ENCODE data around the gene SMG6. TPM values are rescaled to one million over a fixed set of nuclear protein-coding genes. Genes with fewer than 3 reads are reported as not detected.

The SMG6 gene
- total and polyA plus RNA-seq, 2 of the 13 experiments (the other 11 are each of a cell fraction or from before 2014, with no cell fraction given) = 4.6 to 14.6 TPM

DNA sequence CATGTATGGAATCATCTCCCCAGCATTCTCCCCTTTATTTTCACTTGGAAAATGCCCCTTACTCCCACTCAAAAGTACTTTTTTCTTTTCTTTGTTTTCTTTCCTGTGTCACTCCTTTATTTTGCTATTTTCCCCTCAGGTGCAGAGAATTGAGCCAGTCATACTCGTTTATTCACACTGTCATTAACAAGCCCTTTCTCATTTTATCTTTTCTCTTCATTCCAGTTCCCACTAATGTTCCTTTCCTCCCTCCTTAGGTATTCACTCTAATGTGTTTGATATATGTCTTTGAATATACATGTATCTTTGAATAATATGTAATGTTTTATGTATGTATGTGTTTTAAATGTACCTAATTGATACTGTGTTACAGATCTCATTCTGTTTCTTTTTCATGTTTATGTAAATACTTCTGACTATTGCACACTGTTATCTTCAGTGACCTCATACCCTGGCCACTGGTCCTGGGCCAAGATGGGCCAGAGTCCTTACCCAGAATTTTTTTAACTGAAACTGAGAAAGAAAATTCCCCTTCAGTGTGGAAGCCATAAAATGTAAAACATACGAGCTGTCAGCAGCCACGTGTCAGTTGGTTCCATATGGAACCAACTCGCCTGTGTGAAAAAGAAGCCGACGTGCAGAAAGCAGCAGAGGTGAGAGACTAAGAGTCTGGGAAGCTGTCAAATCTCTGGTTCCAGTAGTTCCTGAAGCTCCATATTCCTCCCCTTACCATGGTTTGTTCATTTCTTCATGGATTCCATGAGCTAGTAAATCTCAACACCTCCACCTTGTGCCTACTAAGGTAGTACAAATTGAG, 6.0 kb upstream of the SMG6 start:
- no peak for DNase-seq (ENCODE audit: low spot score)
- ChIA-PET CTCF (ENCODE audit: low intra/inter-chr PET ratio, low total read pairs) (no interaction called here), POLR2A (no interaction called here)
- no TSS peak for BruUV-seq (replicated peaks)
- no peak overlapping the region for H3K9ac ChIP-seq (ENCODE audit: insufficient read depth, low read depth, low read length)
- H3K27me3 ChIP-seq (ENCODE audit: control insufficient read depth in 1 of 2, insufficient read depth in 2 of 2, low read length in 2 of 2) = no peaks in the 10 kb centered on the region
- no peak for FAIRE-seq
- no peaks in the 10 kb centered on the region for H3K9me3 ChIP-seq (ENCODE audit: low read length)
- no peak overlapping the region for H2AFZ ChIP-seq (ENCODE audit: low read length)
- H3K79me2 ChIP-seq (ENCODE audit: insufficient read depth, low read length) = no peaks in the 10 kb centered on the region
- H3K36me3 ChIP-seq (replicated peaks in 1 of 2; ENCODE audit: control insufficient read depth in 1 of 2, insufficient read depth in 2 of 2, low read length in 2 of 2) = no peaks in the 10 kb centered on the region
- intact Hi-C loops (cut with micrococcal nuclease; ENCODE audit: unreplicated experiment) = no loop called here
- no peak overlapping the region for H3K4me3 ChIP-seq (replicated peaks in 1 of 3; ENCODE audit: insufficient read depth in 1 of 3, low read depth in 2 of 3, low read length in 3 of 3)
- no peak overlapping the region for H3K4me2 ChIP-seq (ENCODE audit: low read depth, low read length)
- no peak for TF ChIP-seq ZNF160 (CRISPR knock-in tag; IDR thresholded peaks at IDR 0.05)
- no peak for TF ChIP-seq REPIN1 (CRISPR knock-in tag; IDR thresholded peaks at IDR 0.05; ENCODE audit: borderline replicate concordance, low read depth)
- TF ChIP-seq ZSCAN5A (CRISPR knock-in tag; IDR thresholded peaks at IDR 0.05; ENCODE audit: borderline replicate concordance) = no peak
- no peak for TF ChIP-seq ZNF24 (IDR thresholded peaks at IDR 0.05)
- TF ChIP-seq ZSCAN12 (CRISPR knock-in tag; IDR thresholded peaks at IDR 0.05) = no peak
- TF ChIP-seq JUNB (CRISPR knock-in tag; IDR thresholded peaks at IDR 0.05; ENCODE audit: borderline replicate concordance) = no peak
- TF ChIP-seq ELF3 (CRISPR knock-in tag; IDR thresholded peaks at IDR 0.05) = no peak
- no peak for TF ChIP-seq ZSCAN30 (CRISPR knock-in tag; IDR thresholded peaks at IDR 0.05)
- TF ChIP-seq ZNF205 (CRISPR knock-in tag; IDR thresholded peaks at IDR 0.05) = no peak
- 81% methylated on average over 6 of the region's 6 CpGs for WGBS (ENCODE audit: low lambda C conversion rate)
- no peak for ATAC-seq
- no peaks in the 10 kb centered on the region for H4K20me1 ChIP-seq (ENCODE audit: insufficient read depth, low read length)
- in situ Hi-C loops (cut with HindIII; ENCODE audit: extremely low pct_ligation_motif_present, low pct_unique_long_range_greater_than_20kb) = no loop called here
- H3K4me1 ChIP-seq (ENCODE audit: insufficient read depth, low read length) = peaks cover 11% of the 10 kb centered on the region; the same call in 1 of the 2 replicates
- H3K27ac ChIP-seq (ENCODE audit: extremely low read length, insufficient read depth, low read length) = no peak overlapping the region

Measured in HepG2 (cell line).